Activated CD4-positive, alpha-beta memory T cell treated with anti-CD3 and anti-CD28 coated beads, Interleukin-2, amount 10 ng/mL, durations not matched to agents 7 days and 5 days (primary cell): Measurements from ENCODE around the gene PROSER2. TPM values are rescaled to one million over a fixed set of nuclear protein-coding genes. Genes with fewer than 3 reads are reported as not detected.
"Not testable (repeated sequence)": the region's sequence is repeated elsewhere in the genome, so short reads cannot be mapped to it uniquely, and the experiment has no call there.

Experiments used
- CTCF ChIA-PET: fragments of 350-600 bp; sonication (Branson Sonifier 250); formaldehyde crosslinking; loops from one replicate; lab custom pipeline; 2021; ENCODE audit warnings: antibody characterized with exemption, inconsistent platforms; lab: Charles Lee
- POLR2A ChIA-PET: fragments of 350-600 bp; sonication (Branson Sonifier 250); formaldehyde crosslinking; loops from one replicate; lab custom pipeline; 2021; ENCODE audit warnings: antibody characterized with exemption; lab: Charles Lee
- DNase-seq: peaks from one replicate; pipeline ENCODE4 v3.0.0-alpha.2; 2020
- H3K27ac Mint-ChIP-seq: one replicate; pipeline ENCODE4 v1.8.0; 2021; ENCODE audit warnings: mild to moderate bottlenecking, mixed read lengths
- H3K27me3 Mint-ChIP-seq: one replicate; pipeline ENCODE4 v1.8.0; 2021; ENCODE audit warnings: mixed read lengths
- H3K36me3 Mint-ChIP-seq: one replicate; pipeline ENCODE4 v1.8.0; 2021; ENCODE audit warnings: low read depth, mixed read lengths
- H3K4me1 Mint-ChIP-seq: one replicate; pipeline ENCODE4 v1.8.0; 2021; ENCODE audit warnings: mixed read lengths
- H3K4me3 Mint-ChIP-seq: one replicate; pipeline ENCODE4 v1.8.0; 2021; ENCODE audit warnings: mild to moderate bottlenecking, mixed read lengths
- H3K9me3 Mint-ChIP-seq: one replicate; pipeline ENCODE4 v1.8.0; 2021; ENCODE audit warnings: mixed read lengths
- total RNA-seq, 2 experiments: library from RNA; stranded (reverse); gene quantifications; one replicate each; pipeline ENCODE4 v1.2.3, GENCODE V29; 2021

The PROSER2 gene
- total RNA-seq, 2 experiments from 2014 or later = 0.28 to 0.30 TPM

- H3K27ac Mint-ChIP-seq, H3K9me3 Mint-ChIP-seq, DNase-seq, H3K27me3 Mint-ChIP-seq, H3K4me3 Mint-ChIP-seq, H3K4me1 Mint-ChIP-seq, POLR2A ChIA-PET, H3K36me3 Mint-ChIP-seq: not testable (repeated sequence)
- CTCF ChIA-PET = interaction anchor here (0.6 kb wide), 1 partner anchor 532 kb away, joined by 6 read pairs; no protein-coding TSS in a partner anchor
Observed at GRCh38 chr10:11889263-11889662, 66.1 kb downstream of the PROSER2 start.

DNA sequence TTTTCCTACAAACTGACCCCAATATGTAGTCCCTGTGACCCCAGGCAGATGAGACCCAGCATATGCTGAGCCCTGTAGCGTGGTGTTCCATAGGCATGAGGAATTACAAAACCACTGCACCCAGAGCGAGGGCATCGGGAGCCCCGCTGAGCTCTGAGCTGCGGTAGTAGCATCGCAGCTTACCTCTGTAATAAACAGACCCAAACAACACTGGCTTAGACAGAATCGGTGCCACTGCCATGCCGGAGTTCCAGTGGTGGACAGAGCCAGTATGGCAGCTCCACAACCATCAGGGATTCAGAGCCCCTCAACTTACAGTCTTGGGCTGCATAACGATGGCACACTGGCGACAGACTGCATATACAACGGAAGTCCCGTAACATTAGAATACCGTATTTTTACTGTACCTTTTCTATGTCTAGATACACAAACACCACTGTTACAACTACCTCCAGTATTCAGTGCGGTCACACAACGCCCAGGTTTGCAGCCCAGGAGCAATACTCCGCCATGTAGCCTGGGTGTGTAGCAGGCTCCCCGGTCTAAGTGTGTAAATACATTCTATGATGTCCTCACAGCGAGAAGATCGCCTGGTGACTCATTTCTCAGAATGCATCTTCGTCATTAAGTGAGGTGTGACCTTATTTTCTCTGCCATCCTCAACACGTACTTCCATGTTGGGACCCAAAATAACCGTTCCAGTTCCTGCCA is 68.8 kb downstream of the PROSER2 start:
- no peak for DNase-seq
- CTCF ChIA-PET = no interaction called here
- POLR2A ChIA-PET = no interaction called here

DNA sequence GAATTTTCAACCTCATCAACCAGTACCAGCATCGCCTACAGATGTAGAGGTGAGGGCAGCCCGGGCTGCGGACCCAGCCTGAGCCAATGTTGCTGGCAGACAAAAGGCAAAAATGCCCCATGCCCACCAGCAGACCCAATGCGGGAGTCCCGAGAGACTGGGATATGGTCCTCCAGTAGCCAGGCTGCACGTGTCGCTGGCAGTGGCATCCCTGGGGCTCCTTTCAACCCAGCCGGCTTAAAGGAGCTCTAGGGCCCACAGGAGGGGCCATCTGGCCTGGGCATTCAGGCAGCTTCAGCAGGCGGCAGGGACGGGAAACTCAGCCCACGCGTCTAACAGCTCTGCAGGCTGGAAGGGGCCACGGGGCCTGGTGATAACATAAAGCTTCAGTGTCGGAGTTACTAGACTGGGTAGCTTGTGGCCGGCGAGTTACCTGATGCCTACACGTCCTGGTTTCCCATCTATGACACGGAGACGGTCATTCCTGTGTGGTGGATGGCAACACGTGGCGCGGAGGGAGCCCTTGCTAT is 70.7 kb downstream of the PROSER2 start:
- no peak overlapping the region for H3K27ac Mint-ChIP-seq
- CTCF ChIA-PET = no interaction called here
- H3K4me3 Mint-ChIP-seq = no peak overlapping the region
- H3K27me3 Mint-ChIP-seq = no peaks in the 10 kb centered on the region
- peaks cover 6% of the 10 kb centered on the region for H3K4me1 Mint-ChIP-seq
- no peak for DNase-seq
- no peaks in the 10 kb centered on the region for H3K9me3 Mint-ChIP-seq
- H3K36me3 Mint-ChIP-seq = no peaks in the 10 kb centered on the region
- POLR2A ChIA-PET = no interaction called here

More for the DNA sequence above, 68.8 kb downstream of the PROSER2 start:
- H3K4me1 Mint-ChIP-seq = peaks cover 4% of the 10 kb centered on the region
- no peak overlapping the region for H3K4me3 Mint-ChIP-seq
- H3K9me3 Mint-ChIP-seq = no peaks in the 10 kb centered on the region
- H3K27ac Mint-ChIP-seq = no peak overlapping the region
- no peaks in the 10 kb centered on the region for H3K36me3 Mint-ChIP-seq
- H3K27me3 Mint-ChIP-seq = no peaks in the 10 kb centered on the region

- CTCF ChIA-PET = no interaction called here
Observed at GRCh38 chr10:11894381-11895107, 71.4 kb downstream of the PROSER2 start.

DNA sequence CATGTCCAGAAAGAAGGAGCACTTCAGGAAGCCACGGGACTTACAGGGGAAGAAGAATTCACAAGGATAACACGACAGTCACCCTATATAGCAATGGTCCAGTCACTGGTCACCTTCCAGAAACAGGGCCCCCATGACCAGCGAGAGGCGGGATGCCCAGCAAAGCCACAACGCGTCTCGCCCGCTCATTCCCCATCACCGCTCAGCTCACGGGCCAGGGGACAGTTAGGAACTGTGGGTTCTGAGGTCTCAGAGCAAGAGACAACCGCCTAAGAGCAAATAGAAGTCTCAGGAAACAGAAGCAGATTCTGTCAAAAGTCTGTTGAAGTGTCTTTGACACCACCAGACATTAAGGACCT is 71.9 kb downstream of the PROSER2 start:
- ChIA-PET CTCF (no interaction called here), POLR2A (no interaction called here)
- Mint-ChIP-seq H3K36me3 (no peaks in the 10 kb centered on the region), H3K27me3 (no peaks in the 10 kb centered on the region), H3K27ac (no peak overlapping the region), H3K9me3 (no peaks in the 10 kb centered on the region), H3K4me3 (no peak overlapping the region), H3K4me1 (peaks cover 6% of the 10 kb centered on the region)
- no peak for DNase-seq

More at GRCh38 chr10:11894381-11895107, 71.4 kb downstream of the PROSER2 start:
- Mint-ChIP-seq H3K36me3 (no peaks in the 10 kb centered on the region), H3K4me3 (no peak overlapping the region), H3K27me3 (no peaks in the 10 kb centered on the region), H3K9me3 (no peaks in the 10 kb centered on the region), H3K27ac (no peak overlapping the region), H3K4me1 (peaks cover 6% of the 10 kb centered on the region)
- no peak for DNase-seq
- POLR2A ChIA-PET = no interaction called here

DNA sequence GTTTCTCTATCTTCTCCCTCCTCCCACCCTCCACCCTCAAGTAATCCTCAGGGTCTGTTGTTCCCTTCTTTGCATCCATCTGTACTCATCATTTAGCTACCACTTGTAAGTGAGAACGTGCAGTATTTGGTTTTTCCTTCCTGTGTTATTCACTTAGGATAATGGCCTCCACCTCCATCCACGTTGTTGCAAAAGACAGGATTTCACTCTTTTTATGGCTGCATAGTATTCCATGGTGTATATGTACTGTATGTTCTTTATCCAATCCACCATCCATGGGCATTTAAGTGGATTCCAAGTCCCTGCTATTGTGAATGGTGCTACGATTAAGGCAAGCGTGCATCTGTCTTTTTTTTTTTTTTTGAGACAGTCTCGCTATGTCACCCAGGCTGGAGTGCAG is 72.4 kb downstream of the PROSER2 start:
- ChIA-PET CTCF (no interaction called here), POLR2A (no interaction called here)

DNA sequence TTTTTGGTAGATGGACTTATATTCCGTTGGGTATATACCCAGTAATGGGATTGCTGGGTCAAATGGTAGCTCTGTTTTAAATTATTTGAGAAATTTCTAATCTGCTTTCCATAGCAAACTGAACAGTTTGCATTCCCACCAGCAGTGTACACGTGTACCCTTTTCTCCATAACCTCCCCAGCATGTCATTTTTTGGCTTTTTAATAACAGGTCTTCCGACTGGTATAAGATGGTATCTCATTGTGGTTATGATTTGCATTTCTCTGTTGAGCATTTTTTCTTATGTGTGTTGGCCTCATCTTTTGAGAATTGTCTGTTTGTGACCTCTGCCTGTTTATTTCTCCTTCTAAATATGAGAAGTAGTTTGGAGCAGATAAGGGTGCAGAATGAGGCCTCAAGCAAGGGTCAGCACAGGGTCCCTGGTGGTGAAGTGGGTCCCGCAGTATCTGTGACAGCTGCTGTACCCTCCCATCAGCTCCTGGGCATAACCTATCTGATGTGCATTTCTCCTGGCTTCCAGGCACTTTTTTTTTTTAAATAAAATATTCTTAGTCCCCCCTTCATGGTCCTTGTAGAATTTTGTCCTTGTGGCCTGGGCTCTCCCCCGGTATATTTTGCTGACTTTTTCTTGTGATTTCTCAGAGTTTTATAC is 73.5 kb downstream of the PROSER2 start:
- CTCF ChIA-PET = no interaction called here
- Mint-ChIP-seq H3K27me3 (no peaks in the 10 kb centered on the region), H3K27ac (no peak overlapping the region), H3K9me3 (no peaks in the 10 kb centered on the region), H3K4me3 (no peak overlapping the region), H3K4me1 (peaks cover 6% of the 10 kb centered on the region), H3K36me3 (no peaks in the 10 kb centered on the region)
- POLR2A ChIA-PET = no interaction called here
- no peak for DNase-seq

More for the DNA sequence above, 72.4 kb downstream of the PROSER2 start:
- H3K4me3 Mint-ChIP-seq = no peak overlapping the region
- H3K27me3 Mint-ChIP-seq = no peaks in the 10 kb centered on the region
- no peak overlapping the region for H3K27ac Mint-ChIP-seq
- H3K4me1 Mint-ChIP-seq = peaks cover 6% of the 10 kb centered on the region
- no peaks in the 10 kb centered on the region for H3K9me3 Mint-ChIP-seq
- H3K36me3 Mint-ChIP-seq = no peaks in the 10 kb centered on the region
- DNase-seq = no peak

GRCh38 chr10:11898033-11898371 is 74.8 kb downstream of the PROSER2 start:
- Mint-ChIP-seq H3K4me3 (no peak overlapping the region), H3K4me1 (peaks cover 6% of the 10 kb centered on the region), H3K27me3 (peaks cover 3% of the 10 kb centered on the region), H3K9me3 (no peaks in the 10 kb centered on the region), H3K27ac (no peak overlapping the region), H3K36me3 (no peaks in the 10 kb centered on the region)
- CTCF ChIA-PET = no interaction called here
- POLR2A ChIA-PET = no interaction called here
- no peak for DNase-seq

- Mint-ChIP-seq H3K36me3 (no peaks in the 10 kb centered on the region), H3K27me3 (peaks cover 3% of the 10 kb centered on the region), H3K27ac (no peak overlapping the region), H3K4me3 (no peak overlapping the region), H3K9me3 (no peaks in the 10 kb centered on the region), H3K4me1 (peaks cover 6% of the 10 kb centered on the region)
- CTCF ChIA-PET = no interaction called here
- POLR2A ChIA-PET = no interaction called here
- no peak for DNase-seq
Observed at GRCh38 chr10:11898372-11899066, 75.4 kb downstream of the PROSER2 start.

DNA sequence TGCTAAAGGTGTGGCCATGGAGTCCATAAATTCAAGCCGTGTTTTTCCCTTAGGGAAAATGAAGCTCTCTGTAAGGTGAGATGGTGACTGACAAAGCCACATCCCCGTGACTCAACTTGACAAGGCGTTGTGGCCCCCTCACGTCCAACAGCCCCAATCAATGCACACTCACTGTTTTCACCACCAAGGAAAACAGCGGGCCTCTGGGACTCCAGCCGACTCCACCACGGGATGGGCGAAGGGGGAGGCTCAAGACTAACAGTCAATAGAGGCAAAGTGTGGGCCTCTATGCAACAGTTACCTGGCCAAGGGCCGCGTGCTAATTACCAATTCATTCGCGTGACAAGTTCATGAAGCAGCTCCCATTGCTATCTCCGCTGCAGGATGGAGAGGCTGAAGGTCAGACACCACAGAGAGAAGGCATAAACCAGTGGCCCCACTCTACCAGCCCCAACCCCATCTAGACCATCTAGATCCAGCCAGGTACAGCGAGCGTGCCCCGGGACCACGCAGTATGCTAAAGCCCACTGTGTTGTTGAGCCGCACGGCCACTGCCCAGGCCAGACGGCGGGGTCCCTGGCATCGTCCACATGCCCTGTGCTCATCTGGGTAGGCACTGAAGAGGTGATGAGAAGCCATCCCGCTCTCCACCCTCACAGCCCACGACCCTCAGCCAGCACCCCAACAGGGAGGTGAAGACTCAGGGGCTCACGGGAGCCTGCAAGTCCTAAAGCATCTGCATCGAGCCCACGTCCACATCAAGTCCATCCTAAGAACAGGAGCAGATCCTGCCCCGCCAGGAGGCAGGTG is 76.1 kb downstream of the PROSER2 start:
- Mint-ChIP-seq H3K4me1 (peaks cover 6% of the 10 kb centered on the region), H3K36me3 (no peaks in the 10 kb centered on the region), H3K4me3 (no peak overlapping the region), H3K27me3 (peaks cover 3% of the 10 kb centered on the region), H3K9me3 (no peaks in the 10 kb centered on the region), H3K27ac (no peak overlapping the region)
- no peak for DNase-seq
- ChIA-PET CTCF (no interaction called here), POLR2A (no interaction called here)

- H3K4me3 Mint-ChIP-seq = no peak overlapping the region
- CTCF ChIA-PET = no interaction called here
- H3K36me3 Mint-ChIP-seq = no peaks in the 10 kb centered on the region
- no peak for DNase-seq
- H3K9me3 Mint-ChIP-seq = no peaks in the 10 kb centered on the region
- no peak overlapping the region for H3K27ac Mint-ChIP-seq
- POLR2A ChIA-PET = no interaction called here
- H3K4me1 Mint-ChIP-seq = peaks cover 6% of the 10 kb centered on the region
- peaks cover 3% of the 10 kb centered on the region for H3K27me3 Mint-ChIP-seq
Observed at GRCh38 chr10:11901036-11901301, 77.8 kb downstream of the PROSER2 start.

- DNase-seq = no peak
- Mint-ChIP-seq H3K9me3 (no peaks in the 10 kb centered on the region), H3K27me3 (peaks cover 3% of the 10 kb centered on the region), H3K4me3 (no peak overlapping the region), H3K27ac (no peak overlapping the region), H3K36me3 (no peaks in the 10 kb centered on the region), H3K4me1 (peaks cover 6% of the 10 kb centered on the region)
- CTCF ChIA-PET = no interaction called here
- POLR2A ChIA-PET = no interaction called here
Observed at GRCh38 chr10:11901454-11901832, 78.3 kb downstream of the PROSER2 start.
